Right ventricle myocardium superior (tissue), 1 donor: Measurements from ENCODE around the gene TRIM44. TPM values are rescaled to one million over a fixed set of nuclear protein-coding genes. Genes with fewer than 3 reads are reported as not detected.
"Not testable (repeated sequence)": the region's sequence is repeated elsewhere in the genome, so short reads cannot be mapped to it uniquely, and the experiment has no call there.

Experiments
- ATAC-seq: fragments of 200-7000 bp; cut with Tn5 transposase; one replicate; pipeline ENCODE4 v1.9.1; 2020; ENCODE audit warnings: mild to moderate bottlenecking; ENCODE audit not compliant: poor library complexity
- DNase-seq: peaks from one replicate; pipeline ENCODE4 v3.0.0-alpha.2; 2020
- intact Hi-C: fragments of 100-400 bp; cut with DNase I; formaldehyde crosslinking; loops from one replicate; pipeline ENCODE4 v1.11.2; 2022
- total RNA-seq: library from RNA; stranded (reverse); fragmentation: NEBNext Ultra II Directional; extraction: Animal tissue kit (Norgen Biotek cat#: 25700); gene quantifications from one replicate; pipeline ENCODE4 v1.2.1, GENCODE V29; 2021
- donor health status: DM: no; HTN: yes; CAD: no; lungs with severe emphysema.

The TRIM44 gene
- total RNA-seq, 1 donor from 2014 or later, result 34.0 TPM

GRCh38 chr11:35766651-35767050 is 104.1 kb downstream of the TRIM44 start:
- no peak for ATAC-seq
- intact Hi-C loops, result no loop called here
- no peak for DNase-seq

DNA sequence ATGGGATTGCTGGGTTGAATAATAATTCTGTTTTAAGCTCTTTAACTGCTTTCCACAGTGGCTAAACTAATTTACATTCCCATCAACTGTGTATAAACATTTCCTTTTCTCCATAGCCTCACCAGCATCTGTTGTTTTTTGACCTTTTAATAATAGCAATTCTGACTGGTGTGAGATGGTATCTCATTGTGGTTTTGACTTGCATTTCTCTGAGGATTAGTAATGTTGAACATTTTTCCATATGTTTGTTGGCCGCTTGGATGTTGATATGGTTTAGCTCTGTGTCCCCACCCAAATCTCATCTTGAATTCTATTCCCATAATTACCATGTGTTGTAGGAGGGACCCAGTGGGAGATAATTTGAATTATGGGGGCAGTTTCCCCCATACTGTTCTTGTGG is 107.8 kb downstream of the TRIM44 start:
- ATAC-seq, DNase-seq, intact Hi-C loops: not testable (repeated sequence)

DNA sequence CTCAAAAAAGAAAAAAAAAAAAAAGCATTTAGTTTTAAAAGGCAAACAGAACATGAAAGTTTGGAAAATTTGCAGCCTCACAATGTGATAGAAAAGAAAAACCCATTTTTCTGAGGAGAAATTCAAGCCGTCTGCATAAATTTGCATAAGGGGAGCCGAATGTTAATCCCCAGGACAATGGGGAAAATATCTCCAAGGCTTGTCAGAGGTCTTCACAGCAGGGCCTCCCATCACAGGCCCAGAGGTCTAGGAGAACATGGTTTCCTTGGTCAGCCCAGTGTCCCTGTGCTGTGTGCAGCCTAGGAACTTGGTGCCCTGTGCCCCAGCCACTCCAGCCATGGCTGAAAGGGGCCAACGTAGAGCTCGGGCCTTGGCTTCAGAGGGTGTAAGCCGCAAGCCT is 109.1 kb downstream of the TRIM44 start:
- ATAC-seq, result no peak
- intact Hi-C loops, result no loop called here
- no peak for DNase-seq

DNA sequence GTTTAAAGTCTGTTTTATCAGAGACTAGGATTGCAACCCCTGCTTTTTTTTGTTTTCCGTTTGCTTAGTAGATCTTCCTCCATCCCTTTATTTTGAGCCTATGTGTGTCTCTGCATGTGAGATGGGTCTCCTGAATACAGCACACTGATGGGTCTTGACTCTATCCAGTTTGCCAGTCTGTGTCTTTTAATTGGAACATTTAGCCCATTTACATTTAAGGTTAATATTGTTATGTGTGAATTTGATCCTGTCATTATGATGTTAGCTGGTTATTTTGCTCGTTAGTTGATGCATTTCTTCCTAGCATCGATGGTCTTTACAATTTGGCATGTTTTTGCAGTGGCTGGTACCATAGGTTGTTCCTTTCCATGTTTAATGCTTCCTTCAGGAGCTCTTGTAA is 114.7 kb downstream of the TRIM44 start:
- intact Hi-C loops, ATAC-seq: not testable (repeated sequence)

DNA sequence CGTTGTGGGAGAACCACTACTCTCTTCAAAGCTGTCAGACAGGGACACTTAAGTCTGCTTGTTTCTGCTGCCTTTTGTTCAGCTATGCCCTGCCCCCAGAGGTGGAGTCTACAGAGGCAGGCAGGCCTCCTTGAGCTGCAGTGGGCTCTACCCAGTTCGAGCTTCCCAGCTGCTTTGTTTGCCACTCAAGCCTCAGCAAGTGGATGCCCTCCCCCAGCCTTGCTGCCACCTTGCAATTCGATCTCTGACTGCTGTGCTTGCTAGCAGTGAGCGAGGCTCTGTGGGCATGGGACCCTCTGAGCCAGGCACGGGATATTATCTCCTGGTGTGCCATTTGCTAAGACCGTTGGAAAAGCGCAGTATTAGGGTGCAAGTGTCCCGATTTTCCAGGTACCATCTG is 116.4 kb downstream of the TRIM44 start:
- DNase-seq, intact Hi-C loops, ATAC-seq: not testable (repeated sequence)

More for the DNA sequence above, 114.7 kb downstream of the TRIM44 start:
- not testable (repeated sequence) for DNase-seq

- intact Hi-C loops, result no loop called here
These were observed 116.8 kb downstream of the TRIM44 start for GRCh38 chr11:35779409-35779808.

GRCh38 chr11:35780951-35781860 is 118.6 kb downstream of the TRIM44 start:
- intact Hi-C loops, result no loop called here
- DNase-seq (no peak), ATAC-seq (no peak)

More at GRCh38 chr11:35779409-35779808, 116.8 kb downstream of the TRIM44 start:
- DNase-seq, result no peak
- no peak for ATAC-seq

- ATAC-seq (no peak), DNase-seq (no peak)
- intact Hi-C loops, result no loop called here
These were observed 119.4 kb downstream of the TRIM44 start for GRCh38 chr11:35781861-35782470.

GRCh38 chr11:35783809-35784208 is 121.2 kb downstream of the TRIM44 start:
- ATAC-seq (no peak), DNase-seq (no peak)
- intact Hi-C loops, result no loop called here

DNA sequence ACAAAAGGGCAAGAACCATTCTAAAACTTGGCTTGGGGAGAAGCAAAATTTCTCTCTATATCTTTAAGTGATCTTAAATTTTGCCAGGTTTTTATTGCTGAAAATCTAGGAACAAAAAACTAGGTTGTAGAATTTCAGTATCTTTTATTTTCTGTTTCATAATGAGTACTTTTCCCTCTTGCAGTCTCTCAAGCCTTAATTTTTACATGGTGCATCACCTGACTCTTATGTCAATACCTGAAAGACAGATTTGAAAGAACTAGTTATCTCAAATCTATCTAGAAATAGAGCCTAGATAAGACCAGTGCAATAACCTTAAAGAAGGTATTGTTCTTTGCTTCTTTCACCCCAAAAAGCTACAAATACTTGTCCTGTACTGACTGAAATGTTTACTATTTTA is 122.1 kb downstream of the TRIM44 start:
- DNase-seq (no peak), ATAC-seq (no peak)
- intact Hi-C loops, result no loop called here

- intact Hi-C loops, result no loop called here
- ATAC-seq (no peak), DNase-seq (no peak)
These were observed 123.0 kb downstream of the TRIM44 start for GRCh38 chr11:35785287-35786167.

- intact Hi-C loops, result no loop called here
- DNase-seq, result no peak
- no peak for ATAC-seq
These were observed 123.6 kb downstream of the TRIM44 start for GRCh38 chr11:35786188-35786587.

DNA sequence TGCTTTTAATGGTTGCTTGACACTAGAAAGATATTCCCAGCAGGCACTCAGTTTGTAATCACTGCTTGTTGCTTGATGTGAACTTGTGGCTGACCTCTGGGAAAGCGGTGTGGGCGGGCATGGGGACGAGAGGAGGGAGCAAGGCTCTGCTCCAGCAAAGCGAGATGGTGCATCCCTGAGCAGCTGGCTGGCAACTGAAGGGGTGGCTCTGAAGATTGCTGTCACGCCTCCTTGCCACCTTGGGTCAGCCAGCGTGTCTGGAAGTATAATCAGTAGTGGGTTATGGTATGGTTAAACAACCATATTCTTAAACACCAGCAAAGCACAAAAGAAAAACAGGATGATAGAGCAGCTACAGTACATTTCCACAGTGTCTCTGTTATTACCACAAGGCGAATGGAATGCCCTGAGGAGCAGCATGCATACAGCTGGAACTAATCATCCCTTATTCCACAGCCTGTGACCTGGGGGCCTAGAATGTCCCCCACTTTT is 124.5 kb downstream of the TRIM44 start:
- DNase-seq, result no peak
- intact Hi-C loops, result no loop called here
- no peak for ATAC-seq

DNA sequence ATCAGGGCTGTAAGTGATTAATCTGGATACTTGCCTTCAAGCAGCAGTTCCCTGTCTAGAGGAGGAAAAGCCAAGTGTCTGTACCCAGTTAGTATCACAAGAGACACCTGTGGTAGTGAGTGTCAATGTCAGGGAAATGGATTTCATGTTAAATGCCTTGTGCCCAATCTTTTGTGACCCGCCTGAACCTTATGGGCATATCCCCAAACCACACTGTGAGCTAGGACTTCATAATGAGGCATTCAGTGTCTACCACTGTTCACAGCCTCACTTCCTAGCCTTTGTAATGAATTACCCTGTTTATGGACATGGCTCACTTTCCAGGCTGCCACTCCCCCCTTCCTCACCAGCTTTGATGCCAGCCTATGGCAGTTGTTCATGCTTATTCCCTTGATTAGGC is 125.1 kb downstream of the TRIM44 start:
- ATAC-seq (no peak), DNase-seq (no peak)
- intact Hi-C loops, result no loop called here

DNA sequence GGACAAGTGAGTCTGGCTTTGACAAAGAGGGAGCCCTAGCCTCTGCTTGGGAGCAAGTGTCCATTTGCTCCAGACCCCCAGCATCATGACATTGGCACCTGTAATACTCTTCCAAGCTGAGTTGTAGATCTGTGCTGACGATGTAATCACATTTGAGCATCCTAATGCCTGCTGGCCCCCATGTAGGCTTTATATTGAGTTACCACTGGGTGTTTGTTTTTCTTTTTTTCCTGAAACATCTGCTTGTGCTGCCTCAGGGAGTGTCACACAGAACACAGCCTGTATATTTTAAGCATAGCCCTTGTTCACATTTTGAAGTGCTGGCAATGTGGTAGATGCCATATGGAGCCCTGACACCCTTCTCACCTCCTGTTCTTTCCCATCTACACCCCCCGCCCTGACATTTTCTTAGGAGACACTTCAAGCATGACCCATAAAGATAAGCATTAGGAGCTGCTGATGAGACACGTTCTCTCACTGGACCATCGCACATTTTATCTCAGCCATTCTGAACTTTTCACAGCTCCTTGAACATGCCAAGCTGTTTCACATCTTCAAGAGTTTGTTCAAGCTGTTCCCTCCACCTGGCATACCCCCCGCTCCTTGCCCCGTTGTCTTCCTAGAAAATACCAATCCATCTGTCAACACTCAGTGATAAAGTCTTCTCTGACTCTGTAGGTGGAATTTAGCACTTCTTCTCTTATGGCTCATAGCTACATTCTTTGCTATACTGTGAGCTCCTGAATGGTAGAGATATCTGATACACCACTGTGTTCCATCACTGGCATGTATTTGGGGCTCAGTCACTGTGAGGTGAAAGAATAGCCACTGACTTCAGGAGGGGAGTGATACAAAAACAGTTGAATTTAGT is 128.7 kb downstream of the TRIM44 start:
- DNase-seq (no peak), ATAC-seq (peak; percentile 10)
- intact Hi-C loops, result no loop called here

DNA sequence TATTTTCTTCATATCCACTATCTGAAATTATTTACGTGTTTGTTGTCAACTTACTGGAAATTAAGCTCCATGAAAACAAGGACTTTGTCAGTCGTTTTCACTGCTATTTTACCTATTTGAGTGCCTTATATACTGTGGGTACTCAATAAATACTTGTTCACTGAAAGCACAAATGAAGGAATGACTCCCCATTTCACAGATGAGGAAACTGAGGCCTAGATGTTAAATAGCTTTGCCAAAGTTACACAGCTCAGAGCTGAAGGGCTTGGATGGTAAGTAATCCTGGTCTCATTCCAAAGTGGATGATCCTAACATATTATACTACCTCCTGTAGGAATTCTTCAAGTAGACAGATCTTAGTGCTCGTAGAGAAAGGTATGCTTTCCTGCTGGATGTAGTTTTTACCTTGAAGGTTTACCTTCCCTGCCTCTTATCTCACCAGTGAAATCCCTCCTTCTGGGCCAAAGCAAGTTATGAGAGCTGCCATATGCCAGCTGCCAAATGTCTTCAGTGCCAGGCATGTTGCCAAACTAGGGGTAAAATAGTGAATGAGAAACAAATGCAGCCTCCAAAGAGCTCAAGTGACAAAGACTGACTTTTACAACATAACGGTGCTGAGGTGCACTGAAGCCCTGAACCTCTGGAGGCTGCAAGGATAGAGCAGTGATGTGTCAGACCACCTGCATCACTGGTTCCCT is 129.7 kb downstream of the TRIM44 start:
- intact Hi-C loops, result no loop called here
- ATAC-seq (peak; percentile 36), DNase-seq (no peak)

DNA sequence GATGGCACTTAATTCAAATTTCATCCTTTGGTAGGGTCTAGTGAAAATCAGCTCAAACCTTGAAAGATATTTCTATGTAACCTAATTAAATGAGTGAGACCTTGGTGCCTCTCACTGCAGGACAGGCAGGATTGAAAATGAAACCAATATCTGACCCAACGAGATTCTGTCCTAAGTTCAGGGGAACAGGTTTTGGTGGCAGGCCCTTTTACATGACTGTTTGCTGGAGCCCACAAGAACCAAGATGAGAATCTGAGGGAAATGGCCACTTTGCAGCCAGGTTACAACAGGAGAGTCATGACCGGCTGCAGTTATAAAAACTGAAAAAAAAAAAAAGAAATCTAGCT is 130.2 kb downstream of the TRIM44 start:
- ATAC-seq (no peak), DNase-seq (no peak)
- intact Hi-C loops, result no loop called here

- ATAC-seq (no peak), DNase-seq (no peak)
- intact Hi-C loops, result no loop called here
These were observed 131.8 kb downstream of the TRIM44 start for GRCh38 chr11:35794333-35794732.
